Measurements from ENCODE around the gene EPB41L3.
"Not testable (repeated sequence)": the region's sequence is repeated elsewhere in the genome, so short reads cannot be mapped to it uniquely, and the experiment has no call there.

Gene EPB41L3

GRCh38 chr18:5513947-5514346 lies 29.9 kb downstream of the EPB41L3 start:
- Mint-ChIP-seq H3K9me3 (no peaks in the 10 kb centered on the region), H3K27ac (no peak overlapping the region), H3K4me1 (peaks cover 57% of the 10 kb centered on the region), H3K4me3 (no peak overlapping the region), H3K36me3 (ENCODE audit: low read depth) (no peaks in the 10 kb centered on the region), H3K27me3 (ENCODE audit: low read depth, poor library complexity) (peaks cover 4% of the 10 kb centered on the region)
- TF ChIP-seq CTCF (IDR thresholded peaks at IDR 0.05) = no peak
- no peak for DNase-seq

- DNase-seq = no peak
- Mint-ChIP-seq H3K9me3 (no peaks in the 10 kb centered on the region), H3K4me3 (peak overlapping the region; percentile 5), H3K36me3 (ENCODE audit: low read depth) (no peaks in the 10 kb centered on the region), H3K4me1 (peaks cover 46% of the 10 kb centered on the region), H3K27ac (no peak overlapping the region), H3K27me3 (ENCODE audit: low read depth, poor library complexity) (no peaks in the 10 kb centered on the region)
- no peak for TF ChIP-seq CTCF (IDR thresholded peaks at IDR 0.05)
Observed at GRCh38 chr18:5512176-5512575, 31.6 kb downstream of the EPB41L3 start.

- not testable (repeated sequence) for H3K27ac Mint-ChIP-seq
Observed at GRCh38 chr18:5511541-5511940, 32.3 kb downstream of the EPB41L3 start.

GRCh38 chr18:5510135-5510846 lies 33.5 kb downstream of the EPB41L3 start:
- no peaks in the 10 kb centered on the region for H3K9me3 Mint-ChIP-seq
- H3K27ac Mint-ChIP-seq = no peak overlapping the region
- no peaks in the 10 kb centered on the region for H3K27me3 Mint-ChIP-seq (ENCODE audit: low read depth, poor library complexity)
- H3K4me1 Mint-ChIP-seq = peaks cover 35% of the 10 kb centered on the region
- no peaks in the 10 kb centered on the region for H3K36me3 Mint-ChIP-seq (ENCODE audit: low read depth)
- DNase-seq = no peak
- H3K4me3 Mint-ChIP-seq = no peak overlapping the region
- TF ChIP-seq CTCF (IDR thresholded peaks at IDR 0.05) = no peak

More at GRCh38 chr18:5511541-5511940, 32.3 kb downstream of the EPB41L3 start:
- H3K4me3 Mint-ChIP-seq; H3K9me3 Mint-ChIP-seq; DNase-seq; H3K27me3 Mint-ChIP-seq (ENCODE audit: low read depth, poor library complexity); H3K36me3 Mint-ChIP-seq (ENCODE audit: low read depth): not testable (repeated sequence)
- peaks cover 46% of the 10 kb centered on the region for H3K4me1 Mint-ChIP-seq

- DNase-seq = no peak
- H3K36me3 Mint-ChIP-seq (ENCODE audit: low read depth) = no peaks in the 10 kb centered on the region
- H3K9me3 Mint-ChIP-seq = no peaks in the 10 kb centered on the region
- no peak for TF ChIP-seq CTCF (IDR thresholded peaks at IDR 0.05)
- H3K4me1 Mint-ChIP-seq = peaks cover 31% of the 10 kb centered on the region
- H3K27me3 Mint-ChIP-seq (ENCODE audit: low read depth, poor library complexity) = no peaks in the 10 kb centered on the region
- H3K4me3 Mint-ChIP-seq = no peak overlapping the region
- no peak overlapping the region for H3K27ac Mint-ChIP-seq
Observed at GRCh38 chr18:5508821-5509220, 35.0 kb downstream of the EPB41L3 start.

- peaks cover 25% of the 10 kb centered on the region for H3K4me1 Mint-ChIP-seq
- no peak overlapping the region for H3K27ac Mint-ChIP-seq
- TF ChIP-seq CTCF (IDR thresholded peaks at IDR 0.05) = no peak
- H3K27me3 Mint-ChIP-seq (ENCODE audit: low read depth, poor library complexity) = no peaks in the 10 kb centered on the region
- no peaks in the 10 kb centered on the region for H3K36me3 Mint-ChIP-seq (ENCODE audit: low read depth)
- no peak for DNase-seq
- H3K9me3 Mint-ChIP-seq = no peaks in the 10 kb centered on the region
- H3K4me3 Mint-ChIP-seq = no peak overlapping the region
Observed at GRCh38 chr18:5507756-5508155, 36.0 kb downstream of the EPB41L3 start.
